Peyer's patch (tissue), 4 donors: ENCODE results near the gene CORO2A. TPM values are rescaled to one million over a fixed set of nuclear protein-coding genes. Genes with fewer than 3 reads are reported as not detected.

ENCODE experiments used
- DNase-seq, 3 donors: peaks; one replicate each; pipeline ENCODE4 v3.0.0-alpha.2; 2017 to 2019
- H3K27ac ChIP-seq, 4 donors: fragments of 200-600 bp; sonication (generic); one replicate each; pipeline ENCODE4 v1.5.1; 2016 to 2019
- H3K27me3 ChIP-seq, 2 donors: fragments of 200-600 bp; sonication (generic); one replicate each; pipeline ENCODE4 v1.5.1; 2019
- H3K36me3 ChIP-seq, 3 donors: fragments of 200-600 bp; sonication (generic); one replicate each; pipeline ENCODE4 v1.5.1; 2016 to 2019
- H3K4me1 ChIP-seq, 4 donors: fragments of 200-600 bp; sonication (generic); one replicate each; pipeline ENCODE4 v1.5.1; 2016 to 2019
- H3K4me3 ChIP-seq, 4 donors: fragments of 200-600 bp; sonication (generic); 1 replicate in 3 of 4; 2 replicates in 1 of 4; pipeline ENCODE4 v1.5.1; 2016 to 2019; ENCODE audit warnings: mild to moderate bottlenecking in 1 of 4
- H3K9me3 ChIP-seq, 4 donors: fragments of 200-600 bp; sonication (generic); one replicate each; pipeline ENCODE4 v1.5.1; 2016 to 2019; ENCODE audit warnings: mild to moderate bottlenecking in 1 of 4
- POLR2A ChIP-seq, 2 donors: fragments of 450-650 bp; IDR thresholded peaks; one replicate each; pipeline ENCODE4 v1.5.1; 2017; ENCODE audit warnings: antibody characterized with exemption in 2 of 2, mild to moderate bottlenecking in 2 of 2, moderate library complexity in 2 of 2
- total RNA-seq, 4 donors: library from RNA; depleted of rRNA; stranded (reverse); fragments of >200 nt; gene quantifications; one replicate each; pipeline ENCODE4 v1.1.0, GENCODE V29; 2016
- TF ChIP-seq, protein P1 (sequence below), 6 experiments: fragments of 450-650 bp in 4 of 6; fragments of 200-600 bp in 2 of 6; sonication (generic) in 1 of 6; IDR thresholded peaks; one replicate each; pipeline ENCODE4 v1.5.1; 2017 to 2019; ENCODE audit warnings: antibody characterized with exemption in 6 of 6, mild to moderate bottlenecking in 3 of 6, moderate library complexity in 1 of 6

The CORO2A gene, protein sequence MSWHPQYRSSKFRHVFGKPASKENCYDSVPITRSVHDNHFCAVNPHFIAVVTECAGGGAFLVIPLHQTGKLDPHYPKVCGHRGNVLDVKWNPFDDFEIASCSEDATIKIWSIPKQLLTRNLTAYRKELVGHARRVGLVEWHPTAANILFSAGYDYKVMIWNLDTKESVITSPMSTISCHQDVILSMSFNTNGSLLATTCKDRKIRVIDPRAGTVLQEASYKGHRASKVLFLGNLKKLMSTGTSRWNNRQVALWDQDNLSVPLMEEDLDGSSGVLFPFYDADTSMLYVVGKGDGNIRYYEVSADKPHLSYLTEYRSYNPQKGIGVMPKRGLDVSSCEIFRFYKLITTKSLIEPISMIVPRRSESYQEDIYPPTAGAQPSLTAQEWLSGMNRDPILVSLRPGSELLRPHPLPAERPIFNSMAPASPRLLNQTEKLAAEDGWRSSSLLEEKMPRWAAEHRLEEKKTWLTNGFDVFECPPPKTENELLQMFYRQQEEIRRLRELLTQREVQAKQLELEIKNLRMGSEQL
- total RNA-seq: 10 to 100 TPM; 15.7 to 99.6 (median 91.9) TPM

DNA sequence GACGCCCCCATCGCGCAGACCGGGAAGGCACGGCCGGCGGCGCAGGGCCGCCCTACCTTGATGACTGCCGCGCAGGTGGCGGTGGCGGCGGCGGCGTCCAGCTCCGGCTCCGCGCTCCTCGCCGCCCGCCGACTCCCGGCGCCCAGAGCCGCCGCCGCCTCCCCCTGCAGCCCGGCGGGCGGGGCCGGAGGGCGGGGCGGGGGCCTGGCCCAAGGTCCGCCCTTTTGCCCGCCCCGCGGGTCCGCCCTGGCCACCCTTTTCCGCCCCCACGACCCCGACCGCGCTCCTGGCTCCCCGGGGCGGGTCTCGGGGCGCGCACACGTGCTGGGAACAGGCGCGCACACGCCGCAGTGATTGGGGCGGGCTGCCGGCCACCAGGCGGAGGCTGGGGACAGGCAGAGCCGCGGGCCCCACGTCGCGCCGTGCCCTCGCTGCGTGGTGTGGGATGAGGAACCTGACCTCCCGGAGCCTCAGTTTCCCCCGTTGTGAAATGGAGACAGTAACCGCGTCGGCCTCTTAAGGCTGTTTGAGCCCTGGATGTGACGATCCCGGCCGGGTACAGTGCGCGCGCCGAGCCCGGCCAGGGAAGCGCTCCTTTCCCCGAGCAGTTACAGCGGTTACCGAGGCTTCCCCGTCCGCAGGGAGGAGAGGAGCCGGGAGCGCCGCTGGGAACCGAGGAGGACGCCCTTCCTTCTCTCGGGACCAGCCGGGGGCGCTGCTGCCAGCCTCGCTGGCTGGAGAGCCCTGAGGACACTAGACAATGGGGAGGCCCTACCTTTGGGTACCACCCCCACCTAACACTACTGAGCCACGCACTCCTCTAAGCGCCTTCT lies at the start of gene CORO2A:
Gene CORO2A, minus strand, starts transcription at position 135 of the 833 bp plus-strand sequence. CDS start 34,977 bp downstream, outside the sequence.
- no peaks in the 10 kb centered on the region for H3K27me3 ChIP-seq
- H3K27ac ChIP-seq: peak within 1 kb of the TSS; percentile 70 to 95 (median 85)
- H3K4me1 ChIP-seq: peaks cover 0 to 6% (median 0%) of the 10 kb centered on the region in 4 donors
- H3K4me3 ChIP-seq: peak within 1 kb of the TSS; percentile 45 to 87 (median 76)
- peak; percentile 72 to 92 (median 90) for DNase-seq
- no peaks in the 10 kb centered on the region for H3K9me3 ChIP-seq
- TF ChIP-seq POLR2A (IDR thresholded peaks at IDR 0.05): peak; percentile 73
- TF ChIP-seq, protein P1, sequence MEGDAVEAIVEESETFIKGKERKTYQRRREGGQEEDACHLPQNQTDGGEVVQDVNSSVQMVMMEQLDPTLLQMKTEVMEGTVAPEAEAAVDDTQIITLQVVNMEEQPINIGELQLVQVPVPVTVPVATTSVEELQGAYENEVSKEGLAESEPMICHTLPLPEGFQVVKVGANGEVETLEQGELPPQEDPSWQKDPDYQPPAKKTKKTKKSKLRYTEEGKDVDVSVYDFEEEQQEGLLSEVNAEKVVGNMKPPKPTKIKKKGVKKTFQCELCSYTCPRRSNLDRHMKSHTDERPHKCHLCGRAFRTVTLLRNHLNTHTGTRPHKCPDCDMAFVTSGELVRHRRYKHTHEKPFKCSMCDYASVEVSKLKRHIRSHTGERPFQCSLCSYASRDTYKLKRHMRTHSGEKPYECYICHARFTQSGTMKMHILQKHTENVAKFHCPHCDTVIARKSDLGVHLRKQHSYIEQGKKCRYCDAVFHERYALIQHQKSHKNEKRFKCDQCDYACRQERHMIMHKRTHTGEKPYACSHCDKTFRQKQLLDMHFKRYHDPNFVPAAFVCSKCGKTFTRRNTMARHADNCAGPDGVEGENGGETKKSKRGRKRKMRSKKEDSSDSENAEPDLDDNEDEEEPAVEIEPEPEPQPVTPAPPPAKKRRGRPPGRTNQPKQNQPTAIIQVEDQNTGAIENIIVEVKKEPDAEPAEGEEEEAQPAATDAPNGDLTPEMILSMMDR (IDR thresholded peaks at IDR 0.05): peak in 4 of 6 experiments; percentile 16 to 58 (median 51)
- no peaks in the 10 kb centered on the region for H3K36me3 ChIP-seq

DNA sequence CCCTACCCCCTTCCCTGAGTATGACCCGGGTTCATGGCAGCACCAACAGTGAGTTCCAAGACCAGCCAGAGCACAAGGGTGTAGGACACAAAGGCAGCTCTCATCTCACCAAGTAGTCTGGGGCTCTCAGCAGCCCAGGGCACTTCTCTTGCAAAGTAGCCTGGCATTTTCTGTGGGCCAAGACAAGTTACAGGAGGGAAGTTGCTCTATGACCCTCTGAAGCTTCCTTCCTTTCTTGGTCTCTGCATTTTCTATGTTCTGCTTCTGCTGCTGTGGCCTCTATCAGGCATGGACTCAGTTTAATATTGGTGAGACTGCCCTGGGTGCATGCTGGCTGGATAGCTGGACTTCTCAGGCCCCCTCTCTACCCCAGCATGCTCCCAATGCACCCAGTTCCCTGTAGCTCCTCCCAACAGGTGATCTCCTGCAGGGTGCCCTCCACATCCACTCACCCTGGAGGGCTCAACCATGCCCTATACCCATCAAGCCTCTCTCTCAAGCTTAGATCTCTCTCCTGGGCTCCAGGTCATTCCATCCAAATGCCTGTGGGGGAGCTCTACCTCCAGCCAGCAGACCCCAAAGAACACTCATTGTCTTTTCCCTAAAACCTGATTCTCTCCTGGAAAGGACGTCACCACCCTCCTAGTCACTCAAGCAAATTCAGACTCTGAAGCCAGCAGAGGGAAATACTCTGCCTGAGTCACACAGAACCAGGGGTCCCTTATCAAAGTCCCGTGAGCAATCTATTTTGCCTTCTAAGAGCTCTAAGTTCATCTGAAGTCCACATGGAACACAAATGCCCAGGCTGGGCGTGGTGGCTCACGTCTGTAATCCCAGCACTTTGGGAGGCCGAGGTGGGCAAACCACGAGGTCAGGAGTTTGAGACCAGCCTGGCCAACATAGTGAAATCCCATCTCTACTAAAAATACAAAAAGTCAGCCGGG lies 49.2 kb upstream of the CORO2A start:
- H3K9me3 ChIP-seq: no peaks in the 10 kb centered on the region
- H3K27ac ChIP-seq: no peak overlapping the region
- TF ChIP-seq, protein P1 (IDR thresholded peaks at IDR 0.05): no peak
- no peak for TF ChIP-seq POLR2A (IDR thresholded peaks at IDR 0.05)
- H3K4me1 ChIP-seq: peaks cover 0 to 6% (median 0%) of the 10 kb centered on the region in 4 donors
- H3K4me3 ChIP-seq: no peak overlapping the region
- no peak for DNase-seq
- H3K36me3 ChIP-seq: peaks cover 0 to 27% (median 0%) of the 10 kb centered on the region in 3 donors
- no peaks in the 10 kb centered on the region for H3K27me3 ChIP-seq

DNA sequence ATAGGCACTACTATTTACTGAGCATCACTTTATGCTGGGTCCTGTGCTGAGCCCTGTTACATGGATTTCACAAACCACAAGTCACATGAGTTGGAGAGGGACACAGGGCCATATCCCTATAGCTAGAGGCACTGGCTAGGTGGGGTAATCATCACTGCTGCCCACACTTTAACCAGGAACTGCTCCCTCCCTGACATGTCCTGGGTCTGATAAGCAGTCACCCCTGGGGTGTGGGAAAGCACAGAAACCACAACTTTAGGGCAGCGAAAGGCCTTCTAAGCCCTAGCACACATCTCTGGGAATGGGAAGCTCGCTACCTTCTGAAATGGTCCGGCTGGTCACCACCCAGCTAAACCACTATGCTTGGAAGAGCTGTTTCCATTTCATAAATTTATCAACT lies 48.0 kb upstream of the CORO2A start:
- DNase-seq: no peak
- H3K9me3 ChIP-seq: no peaks in the 10 kb centered on the region

DNA sequence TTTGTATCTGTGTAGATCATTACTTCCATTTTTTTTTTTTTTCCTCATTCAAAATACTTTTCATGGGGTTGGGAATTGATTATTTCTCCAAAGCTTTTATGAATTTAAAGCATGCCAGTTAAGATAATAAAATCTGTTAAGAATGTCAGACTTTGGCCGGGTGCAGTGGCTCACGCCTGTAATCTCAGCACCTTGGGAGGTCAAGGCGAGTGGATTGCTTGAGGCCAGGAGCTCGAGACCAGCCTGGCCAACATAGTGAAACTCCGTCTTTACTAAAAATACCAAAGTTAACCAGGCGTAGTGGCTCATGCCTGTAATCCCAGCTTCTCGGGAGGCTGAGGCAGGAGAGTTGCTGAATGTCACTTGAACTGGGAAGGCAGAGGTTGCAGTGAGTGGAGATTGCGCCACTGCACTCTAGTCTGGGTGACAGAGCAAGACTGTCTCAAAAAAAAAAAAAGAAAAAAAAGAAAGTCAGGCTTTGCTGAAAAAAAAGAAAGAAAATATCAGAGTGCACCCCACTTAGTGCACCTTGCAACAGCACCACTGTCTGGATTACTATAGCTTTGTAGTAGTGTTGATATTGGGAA lies 44.6 kb upstream of the CORO2A start:
- peaks cover 0 to 36% (median 0%) of the 10 kb centered on the region in 4 donors for H3K4me1 ChIP-seq
- H3K36me3 ChIP-seq: peaks cover 0 to 15% (median 0%) of the 10 kb centered on the region in 3 donors
- H3K27ac ChIP-seq: peak overlapping the region in 2 of 4 donors; percentile 20 to 55
- DNase-seq: peak in 1 of 3 donors; percentile 76
- H3K9me3 ChIP-seq: no peaks in the 10 kb centered on the region
- no peaks in the 10 kb centered on the region for H3K27me3 ChIP-seq
- no peak for TF ChIP-seq POLR2A (IDR thresholded peaks at IDR 0.05)
- TF ChIP-seq, protein P1 (IDR thresholded peaks at IDR 0.05): no peak
- H3K4me3 ChIP-seq: no peak overlapping the region

More for the DNA sequence above, 48.0 kb upstream of the CORO2A start:
- TF ChIP-seq POLR2A (IDR thresholded peaks at IDR 0.05): no peak
- TF ChIP-seq, protein P1 (IDR thresholded peaks at IDR 0.05): no peak
- H3K4me1 ChIP-seq: peaks cover 0 to 12% (median 0%) of the 10 kb centered on the region in 4 donors
- H3K27ac ChIP-seq: no peak overlapping the region
- H3K27me3 ChIP-seq: no peaks in the 10 kb centered on the region
- no peak overlapping the region for H3K4me3 ChIP-seq
- peaks cover 0 to 27% (median 0%) of the 10 kb centered on the region in 3 donors for H3K36me3 ChIP-seq
